ENCODE data around the gene GPAM.
"Not testable (repeated sequence)": the region's sequence is repeated elsewhere in the genome, so short reads cannot be mapped to it uniquely, and the experiment has no call there.

GPAM gene

GRCh38 chr10:112203328-112204076 lies 19.9 kb upstream of the GPAM start:
- Histone ChIP-seq H3K4me1 (ENCODE audit: control insufficient read depth, insufficient read depth, low read length, poor library complexity, severe bottlenecking) (no peaks in the 10 kb centered on the region), H3K9me3 (ENCODE audit: control insufficient read depth, low read length) (no peaks in the 10 kb centered on the region), H3K27ac (ENCODE audit: insufficient read depth, low read length, poor library complexity, severe bottlenecking) (no peak overlapping the region), H3K36me3 (ENCODE audit: control insufficient read depth, insufficient read depth, low read length) (no peaks in the 10 kb centered on the region), H3K27me3 (replicated peaks; ENCODE audit: control insufficient read depth, insufficient read depth, low read length, poor library complexity, severe bottlenecking) (peaks cover 3% of the 10 kb centered on the region), H3K4me3 (ENCODE audit: insufficient read depth, low read depth, low read length, poor library complexity, severe bottlenecking) (no peak overlapping the region)
- DNase-seq, result no peak

GRCh38 chr10:112202561-112203241 lies 19.1 kb upstream of the GPAM start:
- Histone ChIP-seq H3K27me3 (replicated peaks; ENCODE audit: control insufficient read depth, insufficient read depth, low read length, poor library complexity, severe bottlenecking) (peaks cover 3% of the 10 kb centered on the region), H3K9me3 (ENCODE audit: control insufficient read depth, low read length) (no peaks in the 10 kb centered on the region), H3K4me3 (ENCODE audit: insufficient read depth, low read depth, low read length, poor library complexity, severe bottlenecking) (no peak overlapping the region), H3K4me1 (ENCODE audit: control insufficient read depth, insufficient read depth, low read length, poor library complexity, severe bottlenecking) (no peaks in the 10 kb centered on the region), H3K27ac (ENCODE audit: insufficient read depth, low read length, poor library complexity, severe bottlenecking) (no peak overlapping the region), H3K36me3 (ENCODE audit: control insufficient read depth, insufficient read depth, low read length) (no peaks in the 10 kb centered on the region)
- no peak for DNase-seq

GRCh38 chr10:112202076-112202475 lies 18.5 kb upstream of the GPAM start:
- no peaks in the 10 kb centered on the region for H3K36me3 ChIP-seq (ENCODE audit: control insufficient read depth, insufficient read depth, low read length)
- H3K4me3 ChIP-seq (ENCODE audit: insufficient read depth, low read depth, low read length, poor library complexity, severe bottlenecking), result no peak overlapping the region

GRCh38 chr10:112201334-112201733 lies 17.8 kb upstream of the GPAM start:
- Histone ChIP-seq H3K27ac (ENCODE audit: insufficient read depth, low read length, poor library complexity, severe bottlenecking) (no peak overlapping the region), H3K4me3 (ENCODE audit: insufficient read depth, low read depth, low read length, poor library complexity, severe bottlenecking) (no peak overlapping the region), H3K36me3 (ENCODE audit: control insufficient read depth, insufficient read depth, low read length) (no peaks in the 10 kb centered on the region), H3K27me3 (replicated peaks; ENCODE audit: control insufficient read depth, insufficient read depth, low read length, poor library complexity, severe bottlenecking) (peaks cover 3% of the 10 kb centered on the region), H3K4me1 (ENCODE audit: control insufficient read depth, insufficient read depth, low read length, poor library complexity, severe bottlenecking) (no peaks in the 10 kb centered on the region), H3K9me3 (ENCODE audit: control insufficient read depth, low read length) (no peaks in the 10 kb centered on the region)
- DNase-seq, result no peak

More at GRCh38 chr10:112202076-112202475, 18.5 kb upstream of the GPAM start:
- no peaks in the 10 kb centered on the region for H3K9me3 ChIP-seq (ENCODE audit: control insufficient read depth, low read length)
- no peak overlapping the region for H3K27ac ChIP-seq (ENCODE audit: insufficient read depth, low read length, poor library complexity, severe bottlenecking)
- H3K27me3 ChIP-seq (replicated peaks; ENCODE audit: control insufficient read depth, insufficient read depth, low read length, poor library complexity, severe bottlenecking), result peaks cover 3% of the 10 kb centered on the region
- DNase-seq, result no peak
- no peaks in the 10 kb centered on the region for H3K4me1 ChIP-seq (ENCODE audit: control insufficient read depth, insufficient read depth, low read length, poor library complexity, severe bottlenecking)

GRCh38 chr10:112200259-112200658 lies 16.7 kb upstream of the GPAM start:
- DNase-seq; H3K9me3 ChIP-seq (ENCODE audit: control insufficient read depth, low read length); H3K27me3 ChIP-seq (replicated peaks; ENCODE audit: control insufficient read depth, insufficient read depth, low read length, poor library complexity, severe bottlenecking); H3K36me3 ChIP-seq (ENCODE audit: control insufficient read depth, insufficient read depth, low read length); H3K4me3 ChIP-seq (ENCODE audit: insufficient read depth, low read depth, low read length, poor library complexity, severe bottlenecking); H3K4me1 ChIP-seq (ENCODE audit: control insufficient read depth, insufficient read depth, low read length, poor library complexity, severe bottlenecking); H3K27ac ChIP-seq (ENCODE audit: insufficient read depth, low read length, poor library complexity, severe bottlenecking): not testable (repeated sequence)

GRCh38 chr10:112197662-112198061 lies 14.1 kb upstream of the GPAM start:
- H3K27me3 ChIP-seq (replicated peaks; ENCODE audit: control insufficient read depth, insufficient read depth, low read length, poor library complexity, severe bottlenecking); H3K27ac ChIP-seq (ENCODE audit: insufficient read depth, low read length, poor library complexity, severe bottlenecking); H3K36me3 ChIP-seq (ENCODE audit: control insufficient read depth, insufficient read depth, low read length); H3K4me1 ChIP-seq (ENCODE audit: control insufficient read depth, insufficient read depth, low read length, poor library complexity, severe bottlenecking); DNase-seq; H3K4me3 ChIP-seq (ENCODE audit: insufficient read depth, low read depth, low read length, poor library complexity, severe bottlenecking); H3K9me3 ChIP-seq (ENCODE audit: control insufficient read depth, low read length): not testable (repeated sequence)

- no peaks in the 10 kb centered on the region for H3K27me3 ChIP-seq (replicated peaks; ENCODE audit: control insufficient read depth, insufficient read depth, low read length, poor library complexity, severe bottlenecking)
- H3K4me3 ChIP-seq (ENCODE audit: insufficient read depth, low read depth, low read length, poor library complexity, severe bottlenecking), result no peak overlapping the region
- DNase-seq, result no peak
- no peak overlapping the region for H3K27ac ChIP-seq (ENCODE audit: insufficient read depth, low read length, poor library complexity, severe bottlenecking)
- no peaks in the 10 kb centered on the region for H3K4me1 ChIP-seq (ENCODE audit: control insufficient read depth, insufficient read depth, low read length, poor library complexity, severe bottlenecking)
- H3K9me3 ChIP-seq (ENCODE audit: control insufficient read depth, low read length), result no peaks in the 10 kb centered on the region
- no peaks in the 10 kb centered on the region for H3K36me3 ChIP-seq (ENCODE audit: control insufficient read depth, insufficient read depth, low read length)
Measured at GRCh38 chr10:112195224-112195623, 11.7 kb upstream of the GPAM start.

- H3K4me1 ChIP-seq (ENCODE audit: control insufficient read depth, insufficient read depth, low read length, poor library complexity, severe bottlenecking), result no peaks in the 10 kb centered on the region
- no peak overlapping the region for H3K27ac ChIP-seq (ENCODE audit: insufficient read depth, low read length, poor library complexity, severe bottlenecking)
- no peaks in the 10 kb centered on the region for H3K27me3 ChIP-seq (replicated peaks; ENCODE audit: control insufficient read depth, insufficient read depth, low read length, poor library complexity, severe bottlenecking)
- no peaks in the 10 kb centered on the region for H3K36me3 ChIP-seq (ENCODE audit: control insufficient read depth, insufficient read depth, low read length)
- no peak for DNase-seq
- no peaks in the 10 kb centered on the region for H3K9me3 ChIP-seq (ENCODE audit: control insufficient read depth, low read length)
- H3K4me3 ChIP-seq (ENCODE audit: insufficient read depth, low read depth, low read length, poor library complexity, severe bottlenecking), result no peak overlapping the region
Measured at GRCh38 chr10:112191791-112192190, 8.2 kb upstream of the GPAM start.

GRCh38 chr10:112191041-112191590 lies 7.6 kb upstream of the GPAM start:
- no peak overlapping the region for H3K4me3 ChIP-seq (ENCODE audit: insufficient read depth, low read depth, low read length, poor library complexity, severe bottlenecking)
- no peak for DNase-seq
- no peaks in the 10 kb centered on the region for H3K4me1 ChIP-seq (ENCODE audit: control insufficient read depth, insufficient read depth, low read length, poor library complexity, severe bottlenecking)
- H3K36me3 ChIP-seq (ENCODE audit: control insufficient read depth, insufficient read depth, low read length), result no peaks in the 10 kb centered on the region
- H3K27me3 ChIP-seq (replicated peaks; ENCODE audit: control insufficient read depth, insufficient read depth, low read length, poor library complexity, severe bottlenecking), result no peaks in the 10 kb centered on the region
- no peak overlapping the region for H3K27ac ChIP-seq (ENCODE audit: insufficient read depth, low read length, poor library complexity, severe bottlenecking)
- no peaks in the 10 kb centered on the region for H3K9me3 ChIP-seq (ENCODE audit: control insufficient read depth, low read length)

- no peaks in the 10 kb centered on the region for H3K36me3 ChIP-seq (ENCODE audit: control insufficient read depth, insufficient read depth, low read length)
- no peaks in the 10 kb centered on the region for H3K4me1 ChIP-seq (ENCODE audit: control insufficient read depth, insufficient read depth, low read length, poor library complexity, severe bottlenecking)
- H3K27ac ChIP-seq (ENCODE audit: insufficient read depth, low read length, poor library complexity, severe bottlenecking), result no peak overlapping the region
- no peaks in the 10 kb centered on the region for H3K27me3 ChIP-seq (replicated peaks; ENCODE audit: control insufficient read depth, insufficient read depth, low read length, poor library complexity, severe bottlenecking)
- no peak for DNase-seq
- no peaks in the 10 kb centered on the region for H3K9me3 ChIP-seq (ENCODE audit: control insufficient read depth, low read length)
- no peak overlapping the region for H3K4me3 ChIP-seq (ENCODE audit: insufficient read depth, low read depth, low read length, poor library complexity, severe bottlenecking)
Measured at GRCh38 chr10:112189465-112189864, 5.9 kb upstream of the GPAM start.

Data from effector memory CD4-positive, alpha-beta T cell (primary cell).